ENCODE measurements around the gene DPM2. TPM values are rescaled to one million over a fixed set of nuclear protein-coding genes. Genes with fewer than 3 reads are reported as not detected.

Gene DPM2
- total RNA-seq, 1 experiment from 2014 or later, result 41.5 TPM

DNA sequence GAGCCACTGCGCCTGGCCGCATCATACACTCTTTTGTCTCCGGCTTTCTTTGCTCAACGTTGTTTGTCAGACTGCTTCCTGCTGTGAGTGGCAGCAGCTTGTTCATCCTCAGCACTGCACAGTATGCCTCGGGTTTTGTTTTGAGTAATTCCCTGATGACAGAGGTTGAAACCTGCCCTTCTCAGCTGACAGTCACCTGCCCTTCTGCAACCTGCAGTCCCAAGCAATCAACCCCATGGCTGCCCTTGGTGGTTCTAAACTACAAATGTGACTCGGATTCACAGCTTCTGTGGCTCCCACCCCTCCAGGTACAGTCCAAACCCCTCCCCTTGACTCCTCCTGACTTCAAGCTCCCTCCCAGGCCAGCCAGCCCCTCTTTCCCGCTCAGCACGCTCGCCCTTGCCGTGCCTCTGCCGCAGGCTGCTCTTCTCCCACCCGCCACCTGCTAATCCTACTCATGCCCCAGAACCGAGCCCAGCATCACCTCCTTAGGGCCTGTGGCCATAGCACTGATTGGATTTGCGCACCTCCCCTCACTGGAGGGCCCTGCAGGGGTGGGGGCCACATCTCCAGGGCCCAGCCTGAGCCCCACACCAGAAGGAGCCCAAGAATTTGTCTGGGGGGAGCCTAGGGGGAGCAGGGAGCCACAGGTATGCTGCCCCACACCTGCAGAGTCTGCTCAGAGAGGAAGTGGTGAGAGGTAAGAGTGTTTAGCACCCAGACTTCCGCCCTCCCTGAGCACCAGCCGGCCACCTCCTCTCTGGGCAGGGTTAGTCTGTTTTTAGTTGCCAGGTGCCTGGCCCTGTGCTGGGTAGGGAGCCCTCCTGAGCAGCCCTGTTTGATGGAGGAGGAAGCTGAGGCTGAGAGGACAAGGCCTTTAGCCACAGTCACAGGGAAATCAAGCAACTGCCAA is 33.0 kb upstream of the DPM2 start:
- H3K36me3 Mint-ChIP-seq (ENCODE audit: insufficient read depth, unreplicated experiment), result peaks cover 6% of the 10 kb centered on the region
- H3K27ac Mint-ChIP-seq (ENCODE audit: low read depth, unreplicated experiment), result peak overlapping the region; percentile 98
- H3K27me3 Mint-ChIP-seq (ENCODE audit: insufficient read depth, unreplicated experiment), result no peaks in the 10 kb centered on the region
- POLR2A ChIA-PET, result interaction anchor here (1.0 to 11.1 kb wide), 3 partner anchors 8 to 124 kb away, joined by 4 to 86 read pairs (median 6); partner anchors contain the start of genes EEIG1 and NAIF1
- no peaks in the 10 kb centered on the region for H3K9me3 Mint-ChIP-seq (ENCODE audit: unreplicated experiment)
- intact Hi-C loops (cut with micrococcal nuclease), result no loop called here
- DNase-seq (ENCODE audit: unreplicated experiment), result no peak
- H3K4me1 Mint-ChIP-seq (ENCODE audit: insufficient read depth, unreplicated experiment), result peaks cover 58% of the 10 kb centered on the region
- CTCF ChIA-PET, result interaction anchor here (0.7 to 1.2 kb wide), 3 partner anchors 9 to 27 kb away, joined by 3 to 8 read pairs (median 5); no protein-coding TSS in a partner anchor
- TF ChIP-seq, protein P1, sequence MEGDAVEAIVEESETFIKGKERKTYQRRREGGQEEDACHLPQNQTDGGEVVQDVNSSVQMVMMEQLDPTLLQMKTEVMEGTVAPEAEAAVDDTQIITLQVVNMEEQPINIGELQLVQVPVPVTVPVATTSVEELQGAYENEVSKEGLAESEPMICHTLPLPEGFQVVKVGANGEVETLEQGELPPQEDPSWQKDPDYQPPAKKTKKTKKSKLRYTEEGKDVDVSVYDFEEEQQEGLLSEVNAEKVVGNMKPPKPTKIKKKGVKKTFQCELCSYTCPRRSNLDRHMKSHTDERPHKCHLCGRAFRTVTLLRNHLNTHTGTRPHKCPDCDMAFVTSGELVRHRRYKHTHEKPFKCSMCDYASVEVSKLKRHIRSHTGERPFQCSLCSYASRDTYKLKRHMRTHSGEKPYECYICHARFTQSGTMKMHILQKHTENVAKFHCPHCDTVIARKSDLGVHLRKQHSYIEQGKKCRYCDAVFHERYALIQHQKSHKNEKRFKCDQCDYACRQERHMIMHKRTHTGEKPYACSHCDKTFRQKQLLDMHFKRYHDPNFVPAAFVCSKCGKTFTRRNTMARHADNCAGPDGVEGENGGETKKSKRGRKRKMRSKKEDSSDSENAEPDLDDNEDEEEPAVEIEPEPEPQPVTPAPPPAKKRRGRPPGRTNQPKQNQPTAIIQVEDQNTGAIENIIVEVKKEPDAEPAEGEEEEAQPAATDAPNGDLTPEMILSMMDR (IDR thresholded peaks at IDR 0.05; ENCODE audit: unreplicated experiment), result no peak
- no TSS peak for BruUV-seq (replicated peaks)
- H3K4me3 Mint-ChIP-seq (ENCODE audit: unreplicated experiment), result no peak overlapping the region

DNA sequence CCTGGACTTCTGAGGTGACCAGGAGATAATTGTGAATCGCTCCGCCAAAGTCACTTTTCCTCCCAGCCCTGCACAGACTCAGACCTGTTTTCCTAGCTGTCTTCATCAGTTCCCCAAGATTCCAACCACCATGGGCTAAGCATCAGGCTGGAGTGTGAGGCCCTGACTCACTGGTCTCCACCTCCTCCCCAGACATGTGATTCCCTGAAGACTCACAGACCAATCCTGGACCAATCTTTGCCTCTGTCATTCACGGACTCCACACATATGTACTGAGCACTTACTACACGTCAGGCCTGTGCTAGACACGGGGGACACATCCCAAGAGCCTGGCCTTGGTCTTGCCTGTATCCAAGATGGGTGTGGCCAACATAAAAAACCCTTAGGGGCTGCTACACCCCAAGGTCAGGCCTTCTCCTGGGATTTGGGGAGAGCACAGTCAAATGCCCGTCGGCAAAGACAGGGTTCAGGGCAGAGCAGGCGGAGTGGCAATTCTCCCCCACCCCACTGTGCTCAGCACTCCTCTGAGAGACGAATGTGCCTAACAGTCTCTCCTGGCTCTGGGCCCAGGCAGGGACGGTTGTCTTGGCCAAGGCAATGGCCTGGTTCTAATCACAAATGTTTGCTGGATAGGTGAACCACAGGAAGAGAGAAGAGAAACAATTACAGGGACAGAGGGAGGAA is 31.2 kb upstream of the DPM2 start:
- H3K4me1 Mint-ChIP-seq (ENCODE audit: insufficient read depth, unreplicated experiment), result peaks cover 55% of the 10 kb centered on the region
- peak; percentile 87 for DNase-seq (ENCODE audit: unreplicated experiment)
- ChIA-PET CTCF (interaction anchor here (0.6 to 5.1 kb wide), 3 partner anchors 10 to 32 kb away, joined by 3 to 26 read pairs (median 3); no protein-coding TSS in a partner anchor), POLR2A (interaction anchor here (0.6 to 11.1 kb wide), 3 partner anchors 8 to 639 kb away, joined by 3 to 86 read pairs (median 4); partner anchors contain the start of gene EEIG1)
- no peaks in the 10 kb centered on the region for H3K27me3 Mint-ChIP-seq (ENCODE audit: insufficient read depth, unreplicated experiment)
- intact Hi-C loops (cut with micrococcal nuclease), result loop anchor here (1.0 kb wide), 1 partner anchor 9 kb away; no protein-coding TSS in a partner anchor
- peak overlapping the region; percentile 66 for H3K4me3 Mint-ChIP-seq (ENCODE audit: unreplicated experiment)
- TF ChIP-seq, protein P1 (IDR thresholded peaks at IDR 0.05; ENCODE audit: unreplicated experiment), result no peak
- BruUV-seq (replicated peaks), result no TSS peak
- H3K27ac Mint-ChIP-seq (ENCODE audit: low read depth, unreplicated experiment), result peak overlapping the region; percentile 98
- peaks cover 6% of the 10 kb centered on the region for H3K36me3 Mint-ChIP-seq (ENCODE audit: insufficient read depth, unreplicated experiment)
- no peaks in the 10 kb centered on the region for H3K9me3 Mint-ChIP-seq (ENCODE audit: unreplicated experiment)

DNA sequence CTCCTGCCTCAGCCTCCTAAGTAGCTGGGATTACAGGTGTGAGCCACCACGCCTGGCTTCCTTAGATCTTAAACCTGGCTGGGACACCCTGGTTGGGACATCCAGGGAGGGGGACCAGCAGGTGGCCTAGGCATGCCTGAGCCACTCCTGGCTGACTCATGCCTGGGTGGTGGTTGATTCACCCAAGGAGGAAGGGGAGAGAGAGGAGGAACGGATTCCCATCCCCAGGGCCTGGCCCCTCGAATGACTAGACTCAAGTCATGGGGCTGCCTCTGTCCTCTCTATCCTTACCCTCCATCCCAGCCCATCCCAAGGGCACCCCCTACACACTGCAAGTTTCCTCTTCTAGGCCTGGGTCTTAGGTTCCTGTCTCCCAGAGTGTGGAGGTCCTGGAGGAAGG is 30.4 kb upstream of the DPM2 start:
- H3K36me3 Mint-ChIP-seq (ENCODE audit: insufficient read depth, unreplicated experiment), result peaks cover 6% of the 10 kb centered on the region
- H3K4me1 Mint-ChIP-seq (ENCODE audit: insufficient read depth, unreplicated experiment), result peaks cover 55% of the 10 kb centered on the region
- H3K4me3 Mint-ChIP-seq (ENCODE audit: unreplicated experiment), result peak overlapping the region; percentile 66
- H3K27me3 Mint-ChIP-seq (ENCODE audit: insufficient read depth, unreplicated experiment), result no peaks in the 10 kb centered on the region
- ChIA-PET CTCF (interaction anchor here (0.6 to 5.1 kb wide), 3 partner anchors 25 to 1692 kb away, joined by 3 to 26 read pairs (median 3); no protein-coding TSS in a partner anchor), POLR2A (interaction anchor here (0.6 to 11.1 kb wide), 3 partner anchors 11 to 640 kb away, joined by 4 to 86 read pairs (median 5); partner anchors contain the start of gene EEIG1)
- TF ChIP-seq, protein P1 (IDR thresholded peaks at IDR 0.05; ENCODE audit: unreplicated experiment), result no peak
- intact Hi-C loops (cut with micrococcal nuclease), result loop anchor here (1.0 kb wide), 1 partner anchor 10 kb away; no protein-coding TSS in a partner anchor
- no peaks in the 10 kb centered on the region for H3K9me3 Mint-ChIP-seq (ENCODE audit: unreplicated experiment)
- peak overlapping the region; percentile 98 for H3K27ac Mint-ChIP-seq (ENCODE audit: low read depth, unreplicated experiment)
- no TSS peak for BruUV-seq (replicated peaks)
- peak; percentile 82 for DNase-seq (ENCODE audit: unreplicated experiment)

Measured in MCF 10A (cell line).